Neural cell (in vitro differentiated cells): ENCODE measurements around the gene SYNE3. TPM values are rescaled to one million over a fixed set of nuclear protein-coding genes. Genes with fewer than 3 reads are reported as not detected.

ENCODE experiments used
- H2AFZ ChIP-seq: fragments of 200-600, 300-800 bp; sonication (generic), shearing (Covaris generic); 2 replicates; pipeline ENCODE4 v1.6.0; 2014; ENCODE audit warnings: low read depth, mild to moderate bottlenecking, antibody characterized with exemption, low read length, moderate library complexity
- H3F3A ChIP-seq: fragments of 200-600 bp; shearing (Covaris generic); 2 replicates; pipeline ENCODE4 v1.6.1; 2016; ENCODE audit warnings: mild to moderate bottlenecking, moderate library complexity, mixed read lengths, antibody characterized with exemption, low read length; ENCODE audit not compliant: insufficient read depth, poor library complexity, severe bottlenecking
- H3K27ac ChIP-seq: fragments of 200-600, 300-800 bp; sonication (generic), shearing (Covaris generic); 2 replicates; pipeline ENCODE4 v1.5.1; 2014; ENCODE audit warnings: mild to moderate bottlenecking, low read length, moderate library complexity
- H3K27me3 ChIP-seq: fragments of 300-800, 200-600 bp; sonication (generic), shearing (Covaris generic); 2 replicates; pipeline ENCODE4 v1.6.0; 2014; ENCODE audit warnings: mild to moderate bottlenecking, low read depth, low read length, moderate library complexity; ENCODE audit not compliant: insufficient read depth
- H3K36me3 ChIP-seq: fragments of 300-800, 200-600 bp; sonication (generic), shearing (Covaris generic); 2 replicates; pipeline ENCODE4 v1.5.1; 2014; ENCODE audit warnings: mild to moderate bottlenecking, antibody characterized with exemption, low read length, moderate library complexity; ENCODE audit not compliant: insufficient read depth
- H3K4me2 ChIP-seq: fragments of 300-800, 200-600 bp; sonication (generic), shearing (Covaris generic); 2 replicates; pipeline ENCODE4 v1.6.0; 2014; ENCODE audit warnings: mild to moderate bottlenecking, low read length
- H3K4me3 ChIP-seq: fragments of 300-800, 200-600 bp; sonication (generic), shearing (Covaris generic); 2 replicates; pipeline ENCODE4 v1.5.1; 2014; ENCODE audit warnings: mild to moderate bottlenecking, low read length, moderate library complexity
- H3K79me2 ChIP-seq: fragments of 200-600 bp; shearing (Covaris generic); replicated peaks from 2 replicates; pipeline ENCODE4 v1.6.0; 2014; ENCODE audit warnings: mild to moderate bottlenecking, low read length, moderate library complexity; ENCODE audit not compliant: insufficient read depth
- H3K9ac ChIP-seq: fragments of 300-800, 200-600 bp; sonication (generic), shearing (Covaris generic); 2 replicates; pipeline ENCODE4 v1.6.1; 2016; ENCODE audit warnings: mild to moderate bottlenecking, low read length, mixed read lengths
- H3K9me2 ChIP-seq: fragments of 200-600 bp; shearing (Covaris generic); 2 replicates; pipeline ENCODE4 v1.6.1; 2016; ENCODE audit warnings: mild to moderate bottlenecking, low read length, mixed read lengths; ENCODE audit not compliant: insufficient read depth
- H3K9me3 ChIP-seq: fragments of 200-600, 300-800 bp; sonication (generic), shearing (Covaris generic); 2 replicates; pipeline ENCODE4 v1.6.1; 2016; ENCODE audit warnings: mild to moderate bottlenecking, mixed run types, low read length, moderate library complexity, mixed read lengths
- H4K20me1 ChIP-seq: fragments of 200-600 bp; shearing (Covaris generic); 2 replicates; pipeline ENCODE4 v1.6.1; 2016; ENCODE audit warnings: mild to moderate bottlenecking, mixed run types; ENCODE audit not compliant: insufficient read depth
- EP300 ChIP-seq: fragments of 450-650 bp; conservative IDR thresholded peaks from 2 replicates; pipeline ENCODE4 v1.6.1; 2014; ENCODE audit warnings: antibody characterized with exemption, mild to moderate bottlenecking, moderate library complexity; ENCODE audit not compliant: poor library complexity, severe bottlenecking
- EZH2 ChIP-seq: fragments of 200-600, 300-800 bp; shearing (Covaris generic), sonication (generic); IDR thresholded peaks from 2 replicates; pipeline ENCODE4 v1.6.1; 2014; ENCODE audit warnings: antibody characterized with exemption, low read length, borderline replicate concordance, mild to moderate bottlenecking; ENCODE audit not compliant: insufficient read depth, poor library complexity, severe bottlenecking
- MXI1 ChIP-seq: fragments of 450-650 bp; conservative IDR thresholded peaks from 2 replicates; pipeline ENCODE4 v1.6.1; 2014; ENCODE audit warnings: antibody characterized with exemption, mild to moderate bottlenecking; ENCODE audit not compliant: poor library complexity, severe bottlenecking
- POLR2AphosphoS5 ChIP-seq: IDR thresholded peaks from 2 replicates; pipeline ENCODE4 v1.6.1; 2012
- RAD21 ChIP-seq: fragments of 450-650 bp; conservative IDR thresholded peaks from 2 replicates; pipeline ENCODE4 v1.6.1; 2014; ENCODE audit warnings: antibody characterized with exemption, mild to moderate bottlenecking, moderate library complexity
- SMC3 ChIP-seq: fragments of 450-650 bp; conservative IDR thresholded peaks from 2 replicates; pipeline ENCODE4 v1.6.1; 2014; ENCODE audit warnings: antibody characterized with exemption, mild to moderate bottlenecking, moderate library complexity; ENCODE audit not compliant: poor library complexity
- TAF1 ChIP-seq: IDR thresholded peaks from 2 replicates; pipeline ENCODE4 v1.6.1; 2012; ENCODE audit warnings: low read depth
- polyA plus RNA-seq: library from polyadenylated mRNA; depleted of rRNA; stranded (reverse); fragments of >200 nt; gene quantifications from 2 replicates; pipeline ENCODE4 v1.2.3, GENCODE V29; 2014
- TF ChIP-seq, protein P1 (sequence below): fragments of 450-650 bp; IDR thresholded peaks from 2 replicates; pipeline ENCODE4 v1.5.1; 2014; ENCODE audit warnings: antibody characterized with exemption, mild to moderate bottlenecking, moderate library complexity; ENCODE audit not compliant: poor library complexity, severe bottlenecking
- TF ChIP-seq, protein P2 (sequence below): IDR thresholded peaks from 2 replicates; pipeline ENCODE4 v1.6.1; 2012; ENCODE audit warnings: borderline replicate concordance

Gene SYNE3
- polyA plus RNA-seq, 1 donor from 2014 or later, result 0.35 TPM

DNA sequence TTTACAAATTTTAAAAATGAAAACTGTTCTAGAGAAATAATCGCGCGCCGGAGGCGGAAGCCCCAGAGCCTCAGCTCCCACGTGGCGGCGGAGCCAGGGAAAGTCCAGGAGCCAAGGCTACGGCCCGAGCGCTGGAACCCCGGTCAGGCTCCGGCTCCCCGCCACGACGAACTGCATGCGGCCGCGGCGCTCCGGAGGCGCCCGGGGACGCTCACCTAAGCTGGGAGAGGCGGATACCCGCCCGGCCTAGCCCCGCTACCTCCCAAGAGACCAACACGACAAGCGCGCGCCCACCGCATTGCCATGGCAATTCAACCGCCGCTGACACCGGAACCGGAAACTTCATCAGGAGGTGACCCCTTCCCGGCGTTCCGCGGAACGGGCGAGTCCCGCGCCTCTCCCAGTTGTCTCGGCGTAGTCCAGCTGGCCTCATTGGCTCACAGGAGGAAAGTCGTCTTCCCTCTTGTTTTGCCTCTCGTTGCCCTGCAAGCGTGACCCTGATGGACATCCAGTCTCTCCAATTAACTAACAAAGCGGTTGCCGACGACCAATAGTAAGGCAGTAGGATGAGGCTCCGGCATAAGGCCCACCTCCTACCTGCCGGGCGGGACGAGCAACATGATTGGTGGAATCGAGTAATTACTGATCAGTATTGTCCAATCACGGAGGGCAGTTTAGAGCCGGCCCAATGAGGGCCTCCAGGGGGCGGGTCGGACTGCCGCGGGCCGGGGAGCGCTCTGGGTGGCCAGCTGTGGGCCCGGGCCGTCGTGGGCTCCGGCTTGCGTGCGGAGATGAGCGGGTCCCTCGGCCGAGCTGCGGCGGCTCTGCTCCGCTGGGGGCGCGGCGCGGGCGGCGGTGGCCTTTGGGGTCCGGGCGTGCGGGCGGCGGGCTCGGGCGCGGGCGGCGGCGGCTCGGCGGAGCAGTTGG is 18.1 kb upstream of the SYNE3 start, which contains the start of gene GLRX5:
GLRX5 (plus strand) TSS at position 752 of the 927 bp plus-strand sequence; CDS start at position 792, 40 bp downstream.
- H3K27ac ChIP-seq, result peak within 1 kb of the TSS; percentile 69

DNA sequence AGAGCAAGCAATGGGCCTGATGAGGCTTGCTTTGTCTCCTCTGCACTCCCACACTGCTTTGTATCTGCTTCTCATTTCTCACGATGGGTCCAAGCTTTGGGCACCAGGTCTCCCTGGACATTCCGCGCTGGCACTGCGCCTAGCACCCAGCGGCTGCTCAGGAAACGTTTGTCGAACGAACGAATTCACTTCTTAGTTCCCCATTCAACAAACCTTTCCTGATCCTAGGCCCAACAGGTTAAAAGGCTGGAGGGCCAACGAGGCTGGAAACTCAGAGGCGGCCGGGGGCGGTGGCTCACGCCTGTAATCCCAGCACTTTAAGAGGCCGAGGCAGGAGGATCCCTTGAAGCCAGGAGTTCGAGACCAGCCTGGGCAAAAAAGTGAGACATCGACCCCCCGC is 17.4 kb upstream of the SYNE3 start:
- Histone ChIP-seq H3K79me2 (peaks cover 77% of the 10 kb centered on the region), H3K9me3 (no peaks in the 10 kb centered on the region), H4K20me1 (no peaks in the 10 kb centered on the region), H2AFZ (peak overlapping the region; percentile 22), H3K4me2 (peak overlapping the region; percentile 94), H3K9ac (peak overlapping the region; percentile 67), H3K27ac (peak overlapping the region; percentile 69), H3K4me3 (peak overlapping the region; percentile 90), H3F3A (peaks cover 4% of the 10 kb centered on the region), H3K27me3 (no peaks in the 10 kb centered on the region), H3K36me3 (no peaks in the 10 kb centered on the region), H3K9me2 (no peaks in the 10 kb centered on the region)
- TF ChIP-seq, protein P1, sequence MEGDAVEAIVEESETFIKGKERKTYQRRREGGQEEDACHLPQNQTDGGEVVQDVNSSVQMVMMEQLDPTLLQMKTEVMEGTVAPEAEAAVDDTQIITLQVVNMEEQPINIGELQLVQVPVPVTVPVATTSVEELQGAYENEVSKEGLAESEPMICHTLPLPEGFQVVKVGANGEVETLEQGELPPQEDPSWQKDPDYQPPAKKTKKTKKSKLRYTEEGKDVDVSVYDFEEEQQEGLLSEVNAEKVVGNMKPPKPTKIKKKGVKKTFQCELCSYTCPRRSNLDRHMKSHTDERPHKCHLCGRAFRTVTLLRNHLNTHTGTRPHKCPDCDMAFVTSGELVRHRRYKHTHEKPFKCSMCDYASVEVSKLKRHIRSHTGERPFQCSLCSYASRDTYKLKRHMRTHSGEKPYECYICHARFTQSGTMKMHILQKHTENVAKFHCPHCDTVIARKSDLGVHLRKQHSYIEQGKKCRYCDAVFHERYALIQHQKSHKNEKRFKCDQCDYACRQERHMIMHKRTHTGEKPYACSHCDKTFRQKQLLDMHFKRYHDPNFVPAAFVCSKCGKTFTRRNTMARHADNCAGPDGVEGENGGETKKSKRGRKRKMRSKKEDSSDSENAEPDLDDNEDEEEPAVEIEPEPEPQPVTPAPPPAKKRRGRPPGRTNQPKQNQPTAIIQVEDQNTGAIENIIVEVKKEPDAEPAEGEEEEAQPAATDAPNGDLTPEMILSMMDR, result no peak
- TF ChIP-seq EP300 (no peak), RAD21 (no peak), MXI1 (no peak)

More for the DNA sequence above, 18.1 kb upstream of the SYNE3 start, which contains the start of gene GLRX5:
- Histone ChIP-seq H3K4me3 (peak within 1 kb of the TSS; percentile 90), H3K4me2 (peak within 1 kb of the TSS; percentile 94), H3K27me3 (no peaks in the 10 kb centered on the region), H3K36me3 (no peaks in the 10 kb centered on the region), H3F3A (peaks cover 4% of the 10 kb centered on the region), H3K79me2 (peaks cover 78% of the 10 kb centered on the region), H3K9me3 (no peaks in the 10 kb centered on the region), H3K9me2 (no peaks in the 10 kb centered on the region), H2AFZ (peak within 1 kb of the TSS; percentile 22), H4K20me1 (no peaks in the 10 kb centered on the region), H3K9ac (peak within 1 kb of the TSS; percentile 74)
- TF ChIP-seq EP300 (peak; percentile 69), MXI1 (peak; percentile 100), POLR2AphosphoS5 (peak; percentile 83), SMC3 (peak; percentile 22), EZH2 (no peak), TAF1 (peak; percentile 68)
- TF ChIP-seq, protein P2, sequence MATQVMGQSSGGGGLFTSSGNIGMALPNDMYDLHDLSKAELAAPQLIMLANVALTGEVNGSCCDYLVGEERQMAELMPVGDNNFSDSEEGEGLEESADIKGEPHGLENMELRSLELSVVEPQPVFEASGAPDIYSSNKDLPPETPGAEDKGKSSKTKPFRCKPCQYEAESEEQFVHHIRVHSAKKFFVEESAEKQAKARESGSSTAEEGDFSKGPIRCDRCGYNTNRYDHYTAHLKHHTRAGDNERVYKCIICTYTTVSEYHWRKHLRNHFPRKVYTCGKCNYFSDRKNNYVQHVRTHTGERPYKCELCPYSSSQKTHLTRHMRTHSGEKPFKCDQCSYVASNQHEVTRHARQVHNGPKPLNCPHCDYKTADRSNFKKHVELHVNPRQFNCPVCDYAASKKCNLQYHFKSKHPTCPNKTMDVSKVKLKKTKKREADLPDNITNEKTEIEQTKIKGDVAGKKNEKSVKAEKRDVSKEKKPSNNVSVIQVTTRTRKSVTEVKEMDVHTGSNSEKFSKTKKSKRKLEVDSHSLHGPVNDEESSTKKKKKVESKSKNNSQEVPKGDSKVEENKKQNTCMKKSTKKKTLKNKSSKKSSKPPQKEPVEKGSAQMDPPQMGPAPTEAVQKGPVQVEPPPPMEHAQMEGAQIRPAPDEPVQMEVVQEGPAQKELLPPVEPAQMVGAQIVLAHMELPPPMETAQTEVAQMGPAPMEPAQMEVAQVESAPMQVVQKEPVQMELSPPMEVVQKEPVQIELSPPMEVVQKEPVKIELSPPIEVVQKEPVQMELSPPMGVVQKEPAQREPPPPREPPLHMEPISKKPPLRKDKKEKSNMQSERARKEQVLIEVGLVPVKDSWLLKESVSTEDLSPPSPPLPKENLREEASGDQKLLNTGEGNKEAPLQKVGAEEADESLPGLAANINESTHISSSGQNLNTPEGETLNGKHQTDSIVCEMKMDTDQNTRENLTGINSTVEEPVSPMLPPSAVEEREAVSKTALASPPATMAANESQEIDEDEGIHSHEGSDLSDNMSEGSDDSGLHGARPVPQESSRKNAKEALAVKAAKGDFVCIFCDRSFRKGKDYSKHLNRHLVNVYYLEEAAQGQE, result no peak
- TF ChIP-seq, protein P1, result peak; percentile 48
